Bronchial epithelial cell (primary cell): Measurements from ENCODE around the gene BLTP1. TPM values are rescaled to one million over a fixed set of nuclear protein-coding genes. Genes with fewer than 3 reads are reported as not detected.
A peak's percentile ranks its signal among the peaks of the same experiment; 100 is the strongest.

ENCODE experiments used
- DNase-seq: peaks from one replicate; pipeline ENCODE4 v3.0.0-alpha.2; 2010; ENCODE audit warnings: low read depth
- FAIRE-seq: peaks from 2 replicates; lab custom pipeline; 2011; peaks lifted over from hg19 to GRCh38; lab: Jason Lieb, UNC
- H3K27me3 ChIP-seq: 2 replicates; pipeline ENCODE4 v1.5.1; 2011; ENCODE audit warnings: low read length; ENCODE audit not compliant: control insufficient read depth, insufficient read depth
- H3K36me3 ChIP-seq: 2 replicates; pipeline ENCODE4 v1.5.1; 2011; ENCODE audit warnings: low read length; ENCODE audit not compliant: control insufficient read depth, insufficient read depth
- H3K4me3 ChIP-seq: 2 replicates; pipeline ENCODE4 v1.5.1; 2011; ENCODE audit warnings: mild to moderate bottlenecking, low read depth, low read length, control low read depth
- CTCF ChIP-seq: IDR thresholded peaks from 2 replicates; pipeline ENCODE4 v1.5.1; 2011; ENCODE audit warnings: mild to moderate bottlenecking, moderate library complexity, low read length, control low read depth, inconsistent platforms; ENCODE audit not compliant: insufficient read depth, severe bottlenecking
- total RNA-seq: library from RNA; depleted of rRNA; stranded (reverse); fragments of >200 nt; gene quantifications from 2 replicates; pipeline ENCODE4 v1.2.1, GENCODE V29; 2014

Gene BLTP1
- total RNA-seq, 1 donor from 2014 or later: 46.1 TPM

GRCh38 chr4:122119739-122120138 is 32.4 kb upstream of the BLTP1 start:
- no peaks in the 10 kb centered on the region for H3K27me3 ChIP-seq
- DNase-seq (peak; percentile 48), FAIRE-seq (no peak)
- no peaks in the 10 kb centered on the region for H3K36me3 ChIP-seq
- no peak for TF ChIP-seq CTCF
- H3K4me3 ChIP-seq: no peak overlapping the region

- FAIRE-seq (no peak), DNase-seq (no peak)
- no peak for TF ChIP-seq CTCF
- H3K36me3 ChIP-seq: no peaks in the 10 kb centered on the region
- H3K4me3 ChIP-seq: no peak overlapping the region
- H3K27me3 ChIP-seq: no peaks in the 10 kb centered on the region
Measured at GRCh38 chr4:122121593-122121992, 30.5 kb upstream of the BLTP1 start.

- Histone ChIP-seq H3K36me3 (no peaks in the 10 kb centered on the region), H3K27me3 (no peaks in the 10 kb centered on the region), H3K4me3 (no peak overlapping the region)
- FAIRE-seq (no peak), DNase-seq (no peak)
- no peak for TF ChIP-seq CTCF
Measured at GRCh38 chr4:122122083-122122482, 30.0 kb upstream of the BLTP1 start.

GRCh38 chr4:122129061-122129460 is 23.1 kb upstream of the BLTP1 start:
- no peaks in the 10 kb centered on the region for H3K36me3 ChIP-seq
- no peak for DNase-seq
- FAIRE-seq: no peak
- H3K4me3 ChIP-seq: no peak overlapping the region
- no peak for TF ChIP-seq CTCF
- no peaks in the 10 kb centered on the region for H3K27me3 ChIP-seq

- Histone ChIP-seq H3K36me3 (no peaks in the 10 kb centered on the region), H3K4me3 (no peak overlapping the region), H3K27me3 (no peaks in the 10 kb centered on the region)
- no peak for TF ChIP-seq CTCF
- FAIRE-seq (no peak), DNase-seq (no peak)
Measured at GRCh38 chr4:122131562-122132157, 20.5 kb upstream of the BLTP1 start.

GRCh38 chr4:122132891-122133290 is 19.2 kb upstream of the BLTP1 start:
- no peaks in the 10 kb centered on the region for H3K27me3 ChIP-seq
- no peak overlapping the region for H3K4me3 ChIP-seq
- no peak for FAIRE-seq
- H3K36me3 ChIP-seq: no peaks in the 10 kb centered on the region
- no peak for DNase-seq
- no peak for TF ChIP-seq CTCF
